HG03354 (cell line): Measurements from ENCODE around the gene ZNF408.
"Not testable (repeated sequence)": the region's sequence is repeated elsewhere in the genome, so short reads cannot be mapped to it uniquely, and the experiment has no call there.

Source experiments
- ATAC-seq: cut with Tn5 transposase; IDR thresholded peaks from one replicate; pipeline ENCODE4 v1.9.1; 2021; ENCODE audit warnings: mild to moderate bottlenecking; ENCODE audit not compliant: unreplicated experiment, poor library complexity, severe bottlenecking

Gene ZNF408

DNA sequence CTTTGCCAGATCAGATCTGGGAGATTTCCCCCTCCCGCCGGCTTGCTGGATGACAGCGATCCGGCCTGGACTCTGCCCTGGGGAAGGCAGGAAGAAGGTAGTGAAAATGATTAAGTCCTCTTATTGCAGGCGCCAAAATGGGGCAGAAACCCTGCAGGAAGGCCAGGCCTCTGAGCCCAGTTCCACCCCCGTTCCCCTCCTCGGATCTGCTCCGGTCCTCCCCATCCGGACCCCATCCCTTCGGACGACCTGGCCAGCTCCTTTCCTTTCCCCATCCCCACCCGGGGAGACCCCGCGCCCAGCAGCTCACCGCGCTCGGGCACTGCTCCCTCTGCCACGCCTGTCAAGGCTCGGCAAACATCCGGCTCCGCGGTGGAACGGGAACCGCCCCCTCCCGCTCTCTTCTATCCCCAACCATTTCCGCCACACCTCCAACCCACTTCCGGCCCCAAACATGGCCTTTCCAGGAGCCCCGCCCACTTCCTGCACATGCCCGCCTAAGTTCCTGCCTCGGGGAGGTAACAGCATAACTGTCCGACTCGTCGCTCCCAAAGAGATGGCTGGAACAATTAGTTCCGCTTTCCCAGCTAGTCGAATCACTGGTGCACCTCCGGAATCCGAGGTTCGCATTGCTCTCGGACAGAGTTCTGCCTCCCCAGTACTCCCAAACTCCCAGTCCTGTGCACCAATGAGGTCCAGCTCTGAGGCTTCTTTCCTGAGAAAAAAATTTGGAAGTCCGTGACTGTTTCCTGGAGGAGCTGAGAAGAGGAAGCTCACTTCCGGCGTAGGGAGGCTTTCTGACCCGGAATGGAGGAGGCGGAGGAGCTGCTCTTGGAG is at the start of gene ZNF408, which contains the start of gene ARHGAP1:
Gene ZNF408 (plus strand): TSS at position 791 of the 837 bp plus-strand sequence. CDS start 17 bp downstream, at position 808.
Gene ARHGAP1 (minus strand): TSS at position 379 of the 837 bp plus-strand sequence. CDS start 4,512 bp downstream, outside the sequence.
- peak; percentile 95 for ATAC-seq

DNA sequence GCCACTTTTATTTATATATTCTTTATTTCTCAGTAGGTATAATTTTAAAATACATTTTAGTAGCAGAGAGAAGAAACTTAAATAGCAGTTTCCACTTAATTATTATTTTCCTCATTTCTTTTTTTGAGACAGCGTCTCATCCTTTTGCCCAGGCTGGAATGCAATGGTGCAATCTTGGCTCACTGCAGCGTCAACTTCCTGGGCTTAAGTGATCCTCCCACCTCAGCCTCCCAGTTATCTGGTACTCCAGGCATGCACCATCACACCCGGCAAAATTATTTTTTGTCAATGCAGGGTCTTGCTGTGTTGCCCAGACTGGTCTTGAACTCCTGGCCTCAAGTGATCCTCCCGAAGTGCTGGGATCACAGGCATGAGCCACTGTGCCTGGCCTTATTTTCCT is 45.2 kb upstream of the ZNF408 start:
- no peak for ATAC-seq

DNA sequence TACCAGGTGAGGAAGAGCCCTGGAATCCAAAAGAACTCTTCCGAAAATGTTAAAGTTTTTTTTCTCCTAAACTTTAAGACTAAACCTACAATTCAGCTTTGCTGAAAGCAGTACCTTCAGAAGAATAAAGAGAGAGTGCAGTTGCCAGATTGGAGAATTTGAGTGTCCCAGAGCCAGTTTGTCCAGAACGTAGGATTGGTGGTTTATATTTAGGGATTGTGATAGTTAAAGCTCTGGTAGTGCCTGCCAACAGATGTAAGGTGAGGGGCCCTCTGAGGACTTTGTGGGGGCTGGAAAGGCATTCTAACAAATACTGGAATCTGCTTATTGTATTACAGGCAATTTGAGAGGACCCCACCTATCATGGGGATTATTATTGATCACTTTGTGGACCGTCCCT is 43.6 kb upstream of the ZNF408 start:
- no peak for ATAC-seq

DNA sequence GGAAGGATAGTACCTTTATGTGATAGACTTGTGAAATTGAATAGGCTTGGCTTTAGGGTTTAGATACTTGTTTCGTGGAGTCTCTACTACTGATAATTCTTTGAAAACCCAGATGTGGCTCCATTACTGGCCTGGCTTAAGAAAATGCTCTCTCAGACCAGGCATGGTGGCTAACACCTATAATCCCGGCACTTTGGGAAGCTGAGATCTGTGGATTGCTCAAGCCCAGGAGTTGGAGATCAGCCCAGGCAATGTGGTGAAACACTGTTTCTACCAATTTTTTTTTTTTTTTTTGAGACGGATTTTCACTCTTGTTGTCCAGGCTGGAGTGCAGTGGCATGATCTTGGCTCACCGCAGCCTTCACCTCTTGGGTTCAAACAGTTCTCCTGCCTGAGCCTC is 42.6 kb upstream of the ZNF408 start:
- no peak for ATAC-seq

DNA sequence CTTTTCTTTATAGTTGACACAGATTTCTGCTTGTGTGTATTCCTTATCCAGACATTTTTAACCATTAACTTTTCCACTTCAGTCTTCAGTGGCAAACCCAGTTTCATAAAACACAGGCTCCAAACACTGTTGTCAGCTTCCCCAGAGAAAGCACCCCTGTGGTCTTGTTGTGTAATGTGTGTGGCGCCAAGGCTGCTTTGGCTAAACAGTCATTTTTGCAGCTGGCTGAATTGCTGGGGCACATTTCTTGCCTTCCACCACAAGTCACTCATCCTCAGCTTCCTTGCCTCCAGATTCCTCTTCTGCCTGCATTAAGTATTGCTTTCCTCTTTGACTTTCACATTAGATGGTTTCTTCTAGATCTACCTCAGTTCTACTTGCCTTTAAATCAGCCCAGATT is 40.9 kb upstream of the ZNF408 start:
- ATAC-seq: no peak

DNA sequence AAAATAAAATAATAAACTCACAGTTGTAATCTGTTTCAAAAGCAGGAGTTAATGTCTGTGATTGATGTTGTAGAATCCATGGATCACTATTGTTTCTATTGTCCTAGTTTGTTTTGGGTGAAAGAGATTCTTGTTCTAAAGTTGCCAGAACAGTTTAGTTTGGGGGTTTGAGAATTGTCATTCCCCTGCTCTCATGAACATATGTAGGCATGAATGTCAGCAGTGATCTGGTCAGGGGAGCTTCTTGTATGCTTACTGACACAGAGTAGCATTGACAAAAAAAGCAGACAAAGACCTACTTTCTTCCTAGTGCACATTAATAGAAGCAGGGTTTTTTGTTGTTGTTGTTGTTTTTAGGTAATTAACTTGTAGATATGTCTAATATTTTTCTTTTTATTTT is 39.0 kb upstream of the ZNF408 start:
- ATAC-seq: no peak

DNA sequence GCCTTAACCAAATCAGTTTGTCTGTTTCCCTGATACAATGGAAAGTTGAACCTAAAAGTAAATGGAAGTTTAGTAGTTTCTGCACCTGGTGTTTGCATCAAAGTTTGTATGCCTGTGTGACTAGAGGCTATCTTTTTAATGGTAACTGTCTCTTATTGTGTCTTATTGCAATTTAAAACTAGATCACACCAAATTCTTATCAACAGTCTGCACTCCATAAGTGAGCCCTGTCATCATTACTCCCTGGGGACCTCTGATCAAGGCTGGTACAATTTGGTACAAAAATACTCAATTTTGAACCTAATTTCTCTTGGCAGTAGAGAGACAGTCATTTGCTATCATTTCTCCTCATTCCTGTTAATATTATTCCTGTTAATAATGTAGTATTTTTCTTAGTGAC is 38.5 kb upstream of the ZNF408 start:
- ATAC-seq: no peak

DNA sequence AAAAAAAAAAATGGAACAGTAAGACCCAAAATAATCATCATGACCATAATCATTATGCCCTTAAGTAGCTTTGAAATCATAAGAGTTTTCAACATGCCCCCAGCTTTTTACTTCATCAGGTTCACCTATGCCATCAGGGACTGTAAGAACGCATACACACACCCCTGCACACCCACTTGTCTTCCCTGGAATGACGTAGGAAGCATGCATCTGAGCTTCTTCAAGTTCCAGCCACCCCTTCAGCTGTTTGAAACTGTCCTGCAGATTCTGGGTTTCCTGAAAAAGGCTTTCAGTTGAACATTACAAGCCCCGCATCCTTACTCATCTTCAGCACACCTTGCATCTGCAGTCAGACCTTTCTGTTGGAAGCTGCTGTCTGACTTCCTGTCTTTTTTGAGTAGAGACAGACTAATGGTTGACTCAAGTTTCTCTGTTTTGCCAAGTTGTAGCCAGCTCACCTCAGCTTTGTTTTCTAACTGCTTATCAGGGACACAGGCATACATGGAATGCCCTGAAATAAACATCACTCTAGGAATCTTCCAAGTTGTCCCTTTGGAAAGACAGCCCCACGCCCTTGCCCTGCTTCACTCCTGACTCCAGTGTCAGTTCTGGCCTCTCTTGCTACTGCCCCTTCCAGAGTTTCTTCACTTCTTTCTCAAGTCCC is 37.4 kb upstream of the ZNF408 start:
- ATAC-seq: no peak

DNA sequence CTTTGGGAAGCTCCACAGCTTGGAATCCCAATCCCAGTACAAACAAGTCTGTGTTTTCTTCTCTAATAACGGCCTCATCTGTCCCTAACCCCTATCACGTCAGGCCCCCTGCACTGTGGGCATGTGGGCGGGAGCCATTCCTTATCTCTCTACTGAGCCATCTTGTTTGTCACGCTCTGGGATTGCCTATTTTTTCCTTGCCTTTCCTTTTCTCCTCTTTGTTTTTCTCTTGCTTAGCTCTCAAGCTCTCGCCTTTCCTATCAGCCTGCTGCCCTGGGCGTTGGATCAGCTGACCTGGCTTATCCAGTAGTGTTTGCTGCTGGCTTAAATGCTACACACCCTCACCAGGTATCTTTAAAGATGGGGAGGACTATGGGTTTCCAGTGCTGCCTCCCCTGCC is 36.2 kb upstream of the ZNF408 start:
- ATAC-seq: no peak

DNA sequence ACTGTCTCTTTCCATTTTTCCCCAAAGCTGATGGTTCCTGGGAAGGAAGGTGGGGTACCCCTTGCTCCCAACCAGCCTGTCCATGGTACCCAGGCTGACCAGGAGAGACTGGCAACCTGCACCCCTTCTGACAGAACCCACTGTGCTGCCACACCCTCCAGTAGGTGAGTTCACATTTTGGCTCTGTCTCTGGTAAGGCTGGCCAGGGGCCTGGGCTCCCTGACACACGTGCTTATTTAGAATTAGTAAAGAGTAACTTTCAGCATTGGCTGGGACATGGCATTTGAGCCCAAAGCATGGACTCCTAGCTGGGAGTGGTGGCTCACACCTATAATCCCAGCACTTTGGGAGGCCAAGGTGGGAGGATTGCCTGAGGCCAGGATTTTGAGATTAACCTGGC is 35.5 kb upstream of the ZNF408 start:
- ATAC-seq: no peak

DNA sequence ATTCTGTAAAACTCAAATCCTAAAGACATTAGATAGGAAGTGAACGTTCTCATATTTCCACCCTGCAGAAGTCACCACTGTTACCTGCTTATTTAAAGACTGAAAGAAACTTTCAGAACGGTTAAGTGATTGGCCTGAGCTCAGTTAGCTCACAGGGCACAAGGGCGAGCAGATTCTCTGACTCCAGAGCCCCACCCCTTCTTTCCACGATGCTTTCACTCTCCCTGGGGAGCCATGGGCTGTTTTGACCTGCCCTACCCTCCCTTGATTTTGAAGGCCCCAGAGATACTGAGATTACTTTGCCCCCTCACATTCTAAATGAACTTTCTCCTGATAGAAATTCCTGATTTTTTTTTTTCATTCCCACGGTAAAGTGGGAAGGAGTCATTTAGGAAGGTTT is 34.3 kb upstream of the ZNF408 start:
- ATAC-seq: no peak

DNA sequence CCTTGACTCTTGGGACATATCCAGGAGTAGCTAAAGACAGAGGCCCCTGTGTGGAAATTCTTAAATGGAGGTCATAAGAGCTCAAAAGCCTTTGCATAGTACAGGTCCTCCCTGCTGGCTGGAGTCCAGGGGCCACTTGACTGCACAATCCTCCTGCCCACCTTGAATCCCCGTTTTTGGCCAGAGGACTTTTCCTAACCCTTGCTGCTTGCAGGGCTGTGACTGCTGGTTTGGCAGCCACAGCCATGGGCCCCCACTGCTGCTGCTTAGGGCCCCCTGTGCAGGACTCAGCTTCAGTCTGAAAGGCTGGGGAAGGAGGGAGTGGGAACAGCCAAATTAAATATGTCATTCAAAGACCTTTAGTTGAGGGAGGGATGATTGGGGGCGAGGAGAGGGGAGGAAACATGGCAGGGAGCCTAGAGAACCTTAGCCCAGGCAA is 33.8 kb upstream of the ZNF408 start:
- no peak for ATAC-seq

DNA sequence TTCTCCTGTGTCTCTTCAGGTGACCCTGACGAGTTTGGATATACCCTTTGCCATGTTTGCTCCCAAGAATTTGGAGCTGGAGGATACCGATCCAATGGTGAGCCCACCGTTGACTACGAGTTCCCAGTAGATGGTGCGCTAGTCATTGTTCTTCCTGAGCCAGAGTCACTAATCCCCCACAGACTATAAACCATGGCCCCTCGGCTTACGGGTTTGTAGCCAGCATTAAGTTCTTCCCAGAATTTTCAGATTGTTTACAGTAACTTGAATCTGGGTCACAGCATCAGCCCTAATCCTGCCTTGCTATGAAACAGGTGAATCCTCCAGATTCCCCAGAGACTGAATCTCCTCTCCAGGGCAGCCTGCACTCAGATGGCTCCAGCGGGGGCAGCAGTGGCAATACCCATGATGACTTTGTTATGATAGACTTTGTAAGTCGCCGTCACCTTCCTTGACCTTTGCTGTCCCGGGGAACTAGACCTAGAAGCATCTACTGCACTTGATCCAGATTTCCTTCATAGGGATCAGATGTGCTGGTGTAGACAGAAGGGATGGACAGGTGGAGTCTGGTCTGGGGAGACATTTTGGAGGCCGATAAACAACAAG is 32.2 kb upstream of the ZNF408 start:
- no peak for ATAC-seq

DNA sequence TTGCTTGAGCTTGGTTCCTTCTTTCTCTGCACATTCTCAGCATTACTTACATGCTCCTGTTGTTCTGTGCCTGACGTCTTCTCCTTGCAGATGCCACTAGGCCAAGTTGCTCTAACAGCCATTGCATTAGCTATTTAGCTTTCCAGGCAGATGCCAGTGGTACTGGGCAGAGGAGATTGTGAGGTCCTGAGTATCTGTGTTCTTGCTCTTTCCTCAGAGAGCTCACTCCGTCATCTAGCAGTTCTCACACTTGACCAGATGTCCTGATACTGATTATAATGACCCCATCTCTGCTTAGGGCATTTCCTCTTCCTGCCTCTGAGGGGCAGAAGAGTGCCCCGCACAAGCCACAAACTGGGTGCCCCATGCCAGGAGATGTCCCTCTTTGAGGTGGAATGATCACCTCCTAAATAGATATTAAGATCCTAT is 31.1 kb upstream of the ZNF408 start:
- ATAC-seq: no peak

DNA sequence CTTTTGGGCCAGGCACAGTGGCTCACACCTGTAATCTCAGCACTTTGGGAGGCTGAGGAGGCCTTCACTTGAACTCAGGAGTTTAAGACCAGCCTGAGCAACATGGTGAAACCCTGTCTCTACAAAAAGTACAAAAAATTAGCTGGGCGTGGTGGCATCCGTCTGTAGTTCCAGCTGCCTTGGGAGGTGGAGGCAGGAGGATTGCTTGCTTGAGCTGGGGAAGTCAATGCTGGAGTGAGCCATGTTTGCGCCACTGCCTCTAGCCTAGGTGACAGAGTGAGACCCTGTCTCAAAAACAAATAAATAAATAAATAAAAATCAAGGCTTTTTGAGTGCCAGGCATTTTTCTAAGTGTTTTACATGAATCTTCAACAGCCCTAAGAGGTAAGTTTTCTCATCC is 30.3 kb upstream of the ZNF408 start:
- not testable (repeated sequence) for ATAC-seq

DNA sequence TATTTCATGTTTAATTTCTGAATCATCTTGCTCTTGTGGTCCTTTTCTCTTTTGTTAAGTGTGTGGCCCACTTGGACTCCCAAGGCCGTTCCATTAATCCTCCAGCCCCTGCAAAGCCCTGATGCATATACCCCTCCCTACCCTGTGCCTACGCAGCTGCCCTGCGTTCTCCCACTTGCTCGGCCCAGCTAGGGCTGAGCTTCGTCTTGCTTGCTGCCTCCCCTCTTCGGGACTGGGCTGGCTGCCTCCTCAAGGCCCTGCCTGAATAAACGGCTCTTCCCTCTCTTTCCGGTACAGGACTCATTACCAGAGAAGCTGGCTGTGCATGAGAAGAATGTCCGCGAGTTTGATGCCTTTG is 28.9 kb upstream of the ZNF408 start:
- ATAC-seq: no peak

DNA sequence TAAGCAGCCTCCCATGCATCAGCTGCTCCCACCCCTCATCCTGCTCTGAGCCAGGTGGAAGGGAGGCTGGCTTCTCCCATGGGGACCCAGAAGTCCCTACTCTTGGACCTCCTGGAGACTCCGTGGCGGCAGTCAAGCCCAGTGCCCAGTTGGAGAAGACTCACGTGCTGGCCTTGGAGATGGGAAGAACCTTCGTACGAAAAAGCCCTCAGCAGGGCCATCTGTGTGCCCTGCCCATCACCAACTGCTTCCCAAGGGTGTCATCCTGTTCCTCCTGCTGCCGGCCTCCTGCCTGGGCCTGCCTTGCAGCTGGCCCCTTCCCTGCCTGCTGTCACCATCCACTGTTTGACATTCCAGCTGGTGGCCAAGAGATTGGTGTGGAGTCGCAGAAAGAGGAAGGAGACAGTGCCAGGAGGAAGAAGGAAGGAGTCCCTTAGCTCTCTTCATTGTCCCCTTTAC is 28.4 kb upstream of the ZNF408 start:
- ATAC-seq: no peak

DNA sequence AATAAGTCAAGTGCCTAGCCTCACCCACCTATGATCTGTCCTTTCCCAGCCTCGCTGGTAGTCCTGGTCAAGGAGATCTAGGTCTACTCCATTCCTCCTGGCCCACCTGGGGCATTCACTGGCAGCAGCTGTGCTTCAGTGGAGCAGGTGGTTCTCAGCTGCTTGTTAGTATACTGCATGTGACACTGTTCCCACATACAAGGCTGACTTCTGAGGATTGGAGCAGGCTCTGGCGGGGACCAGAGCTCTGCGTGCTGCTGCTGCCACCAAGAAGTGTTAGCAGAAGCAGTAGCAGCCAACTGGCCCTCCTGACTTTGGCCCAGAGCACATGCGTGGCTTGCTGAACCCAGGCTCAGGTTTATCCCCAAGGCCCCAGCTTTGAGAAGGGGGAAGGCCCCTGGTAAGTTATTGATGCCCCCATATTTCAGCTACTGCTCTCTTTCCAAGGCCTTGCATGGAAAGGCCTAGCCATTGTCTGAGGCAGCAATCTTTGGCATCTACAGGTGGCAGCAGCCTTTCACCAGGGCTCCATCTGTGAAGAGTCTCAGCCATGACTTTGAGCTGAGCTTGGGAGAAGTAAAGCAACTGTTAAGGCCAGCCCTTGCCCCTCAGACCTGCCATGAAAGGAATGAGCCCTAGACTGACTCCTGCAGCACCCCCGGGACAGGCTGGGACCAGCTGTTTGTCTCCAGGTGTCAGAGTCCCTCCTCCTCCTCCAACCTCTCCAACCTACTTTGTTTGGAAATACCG is 26.9 kb upstream of the ZNF408 start:
- no peak for ATAC-seq

DNA sequence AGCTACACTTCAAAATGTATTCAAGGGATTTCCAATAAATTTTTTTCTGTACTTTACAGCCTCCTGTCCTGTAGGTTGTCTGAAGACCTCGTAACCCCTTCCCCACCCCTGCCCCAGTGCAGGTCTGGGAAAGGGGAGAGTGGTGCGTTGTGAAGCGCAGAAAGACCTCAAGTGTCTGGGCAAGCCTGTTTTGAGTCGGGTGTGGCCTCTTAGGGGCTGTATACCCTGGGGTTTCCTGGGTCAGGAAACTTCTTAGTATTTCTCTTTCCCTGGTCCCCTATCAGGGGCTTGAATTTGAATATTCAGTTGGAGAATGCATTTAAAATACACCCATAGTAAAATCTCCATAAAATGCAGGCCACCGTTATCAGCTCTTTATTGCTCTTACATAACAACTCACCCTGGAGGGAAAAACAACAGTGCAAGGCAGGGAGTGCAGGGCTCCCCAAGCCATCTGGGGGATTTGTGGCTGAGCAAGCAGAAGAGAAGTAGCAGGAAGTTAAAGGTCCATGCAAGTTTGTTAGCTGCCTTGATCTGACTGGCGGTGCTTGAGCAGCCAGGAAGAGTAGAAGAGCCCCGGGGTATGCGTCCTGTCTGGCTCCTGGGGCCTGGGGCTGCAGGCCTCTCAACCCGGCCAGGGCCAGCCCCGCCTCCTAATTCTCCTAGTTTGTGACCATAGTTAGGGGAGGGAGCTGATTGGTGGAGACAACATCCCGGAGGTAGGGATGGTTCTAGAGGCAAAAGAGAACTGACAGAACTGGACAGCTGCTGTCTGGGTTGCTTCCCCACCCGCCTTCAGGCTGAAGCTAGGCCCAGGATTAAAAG is 26.2 kb upstream of the ZNF408 start:
- no peak for ATAC-seq
